Type B pancreatic cell (in vitro differentiated cells): ENCODE results near the gene COL4A3. TPM values are rescaled to one million over a fixed set of nuclear protein-coding genes. Genes with fewer than 3 reads are reported as not detected.

Source experiments
- DNase-seq: peaks from one replicate; pipeline ENCODE4 v3.0.0; 2021; ENCODE audit warnings: mixed read lengths; ENCODE audit not compliant: unreplicated experiment; ENCODE audit errors: extremely low spot score
- H3K27ac Mint-ChIP-seq: 2 replicates; pipeline ENCODE4 v1.8.0; 2021; ENCODE audit warnings: mild to moderate bottlenecking, mixed read lengths
- H3K27me3 Mint-ChIP-seq: 2 replicates; pipeline ENCODE4 v1.8.0; 2021; ENCODE audit warnings: mixed read lengths
- H3K36me3 Mint-ChIP-seq: 2 replicates; pipeline ENCODE4 v1.8.0; 2021; ENCODE audit warnings: mixed read lengths
- H3K4me1 Mint-ChIP-seq: one replicate; pipeline ENCODE4 v1.8.0; 2021; ENCODE audit warnings: mixed read lengths; ENCODE audit not compliant: unreplicated experiment
- H3K4me3 Mint-ChIP-seq: 2 replicates; pipeline ENCODE4 v1.8.0; 2021; ENCODE audit warnings: mild to moderate bottlenecking, mixed read lengths
- H3K9me3 Mint-ChIP-seq: 2 replicates; pipeline ENCODE4 v1.8.0; 2021; ENCODE audit warnings: mixed read lengths
- CTCF ChIP-seq: fragments of 200-600 bp; sonication (generic); conservative IDR thresholded peaks from 2 replicates; pipeline ENCODE4 v1.5.0; 2021; ENCODE audit warnings: antibody characterized with exemption, mild to moderate bottlenecking
- total RNA-seq: library from RNA; stranded (reverse); gene quantifications from 2 replicates; pipeline ENCODE4 v1.2.1, GENCODE V29; 2021; ENCODE audit warnings: low replicate concordance

The COL4A3 gene
- total RNA-seq, 1 donor from 2014 or later = 0.19 TPM

- no peaks in the 10 kb centered on the region for H3K36me3 Mint-ChIP-seq
- H3K4me1 Mint-ChIP-seq = peaks cover 3% of the 10 kb centered on the region
- no peak overlapping the region for H3K4me3 Mint-ChIP-seq
- no peaks in the 10 kb centered on the region for H3K9me3 Mint-ChIP-seq
- H3K27ac Mint-ChIP-seq = no peak overlapping the region
- no peak for TF ChIP-seq CTCF
- DNase-seq = no peak
- peaks cover 9% of the 10 kb centered on the region for H3K27me3 Mint-ChIP-seq
Observed at GRCh38 chr2:227186751-227187150, 22.3 kb downstream of the COL4A3 start.

DNA sequence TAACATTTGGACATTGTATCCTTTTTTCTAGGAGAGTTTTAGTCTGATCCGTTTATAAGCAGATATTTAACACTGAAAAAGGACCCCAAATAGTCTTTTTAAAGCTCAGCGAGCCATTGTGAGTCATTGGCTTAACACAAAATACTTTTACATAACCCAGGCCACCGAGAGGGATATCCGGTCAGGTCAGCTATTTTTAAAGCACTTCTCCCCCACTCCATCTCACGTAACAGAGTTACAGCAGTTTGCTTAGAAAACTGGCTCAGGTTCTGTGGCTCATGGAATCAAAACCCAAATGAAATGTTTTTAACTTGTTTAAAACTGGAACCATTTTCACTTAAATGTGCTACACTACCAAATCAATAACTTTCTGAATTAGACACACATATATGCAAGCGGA is 23.9 kb downstream of the COL4A3 start:
- Mint-ChIP-seq H3K27me3 (peaks cover 6% of the 10 kb centered on the region), H3K4me1 (peaks cover 3% of the 10 kb centered on the region), H3K9me3 (no peaks in the 10 kb centered on the region), H3K36me3 (no peaks in the 10 kb centered on the region), H3K4me3 (no peak overlapping the region), H3K27ac (no peak overlapping the region)
- no peak for TF ChIP-seq CTCF
- no peak for DNase-seq

- TF ChIP-seq CTCF = peak; percentile 48
Observed at GRCh38 chr2:227191367-227191766, 26.9 kb downstream of the COL4A3 start.

DNA sequence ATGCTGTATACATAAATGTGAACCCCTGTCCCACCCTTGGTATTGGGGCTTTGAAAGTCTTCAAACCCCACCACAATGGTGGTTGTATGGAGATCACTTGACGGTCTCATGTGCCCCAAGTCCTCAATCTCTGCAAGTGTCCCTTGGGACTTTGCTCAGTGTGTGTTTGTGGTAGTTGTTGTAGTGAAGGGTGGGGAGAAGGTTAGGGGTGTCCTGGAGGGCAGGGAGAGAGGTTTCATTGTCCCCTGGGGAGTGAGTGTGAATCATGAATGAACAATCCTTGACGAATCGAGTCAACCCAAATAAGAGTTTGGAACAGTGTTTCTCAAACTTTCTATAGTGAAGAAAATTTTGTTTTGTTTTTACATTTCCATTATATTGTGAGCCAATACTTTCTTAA is 28.1 kb downstream of the COL4A3 start:
- no peak overlapping the region for H3K27ac Mint-ChIP-seq
- peaks cover 6% of the 10 kb centered on the region for H3K27me3 Mint-ChIP-seq
- no peak for TF ChIP-seq CTCF
- H3K4me1 Mint-ChIP-seq = peaks cover 3% of the 10 kb centered on the region
- H3K9me3 Mint-ChIP-seq = no peaks in the 10 kb centered on the region
- H3K36me3 Mint-ChIP-seq = no peaks in the 10 kb centered on the region
- DNase-seq = no peak
- no peak overlapping the region for H3K4me3 Mint-ChIP-seq

More at GRCh38 chr2:227191367-227191766, 26.9 kb downstream of the COL4A3 start:
- Mint-ChIP-seq H3K4me3 (no peak overlapping the region), H3K4me1 (peaks cover 3% of the 10 kb centered on the region), H3K27ac (no peak overlapping the region), H3K36me3 (no peaks in the 10 kb centered on the region), H3K27me3 (peaks cover 6% of the 10 kb centered on the region), H3K9me3 (no peaks in the 10 kb centered on the region)
- no peak for DNase-seq

DNA sequence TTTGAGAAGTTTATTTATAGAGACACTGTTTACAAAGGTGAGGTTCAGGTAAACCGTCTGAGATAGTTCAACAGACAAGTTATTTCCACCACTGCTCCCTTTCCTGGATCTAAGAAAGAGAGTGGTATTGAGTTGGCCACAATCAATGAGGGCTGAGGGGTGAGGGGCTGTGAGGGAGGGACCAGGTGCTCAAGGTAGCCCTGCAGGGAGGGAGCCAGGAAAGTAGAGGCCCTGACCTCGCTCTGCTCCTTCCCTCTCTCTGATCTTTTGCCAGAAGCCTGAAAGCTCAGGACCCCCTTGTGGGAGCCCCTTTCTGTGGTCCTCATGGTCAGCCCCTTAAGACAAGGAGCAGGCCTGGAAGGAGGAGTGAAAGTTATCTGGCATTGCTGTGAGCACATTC is 29.8 kb downstream of the COL4A3 start:
- Mint-ChIP-seq H3K4me1 (peaks cover 3% of the 10 kb centered on the region), H3K9me3 (no peaks in the 10 kb centered on the region), H3K36me3 (no peaks in the 10 kb centered on the region), H3K27me3 (peaks cover under 1% of the 10 kb centered on the region), H3K4me3 (no peak overlapping the region), H3K27ac (no peak overlapping the region)
- no peak for TF ChIP-seq CTCF
- DNase-seq = no peak

GRCh38 chr2:227198866-227199265 is 34.4 kb downstream of the COL4A3 start:
- no peak for TF ChIP-seq CTCF
- Mint-ChIP-seq H3K27me3 (peaks cover 2% of the 10 kb centered on the region), H3K36me3 (no peaks in the 10 kb centered on the region), H3K9me3 (no peaks in the 10 kb centered on the region), H3K4me1 (no peaks in the 10 kb centered on the region), H3K27ac (no peak overlapping the region), H3K4me3 (no peak overlapping the region)
- DNase-seq = no peak
